SK-N-SH treated with all-trans-retinoic acid at 6 μM for 48 hours (cell line): ENCODE data around the gene GBF1.

Experiments
- ARNTL ChIP-seq: fragments of 450-650 bp; formaldehyde crosslinking; IDR thresholded peaks from 2 replicates; pipeline ENCODE4 v1.5.0; 2020; ENCODE audit warnings: low read depth, mild to moderate bottlenecking, moderate library complexity, borderline replicate concordance
- BACH2 ChIP-seq: fragments of 250-450 bp; sonication (Bioruptor Pico); IDR thresholded peaks from 2 replicates; pipeline ENCODE4 v1.9.0; 2021; ENCODE audit warnings: mild to moderate bottlenecking, borderline replicate concordance
- RARB ChIP-seq: fragments of 250-450 bp; sonication (Bioruptor Pico); IDR thresholded peaks from 2 replicates; pipeline ENCODE4 v1.8.0; 2021; ENCODE audit warnings: mild to moderate bottlenecking, moderate library complexity
- SNAI2 ChIP-seq: fragments of 250-450 bp; sonication (Bioruptor Pico); IDR thresholded peaks from 2 replicates; pipeline ENCODE4 v1.5.0; 2020; ENCODE audit warnings: mild to moderate bottlenecking, moderate library complexity
- ZFP30 ChIP-seq: fragments of 450-650 bp; formaldehyde crosslinking; IDR thresholded peaks from 2 replicates; pipeline ENCODE4 v1.5.0; 2022; ENCODE audit warnings: mild to moderate bottlenecking, moderate library complexity
- ZNF8 ChIP-seq: fragments of 450-650 bp; formaldehyde crosslinking; IDR thresholded peaks from 2 replicates; pipeline ENCODE4 v1.5.0; 2020; ENCODE audit warnings: mild to moderate bottlenecking, moderate library complexity
- TF ChIP-seq, protein P1 (sequence below): fragments of 250-450 bp; sonication (Bioruptor Pico); IDR thresholded peaks from 2 replicates; pipeline ENCODE4 v1.5.0; 2020; ENCODE audit warnings: mild to moderate bottlenecking, moderate library complexity
- TF ChIP-seq, protein P2 (sequence below): fragments of 250-450 bp; sonication (Bioruptor Pico); IDR thresholded peaks from 2 replicates; pipeline ENCODE4 v1.5.1; 2020; ENCODE audit warnings: low read depth, mild to moderate bottlenecking, moderate library complexity
- TF ChIP-seq, protein P3 (sequence below): fragments of 250-450 bp; sonication (Bioruptor Pico); IDR thresholded peaks from 2 replicates; pipeline ENCODE4 v1.8.0; 2020; ENCODE audit warnings: mild to moderate bottlenecking, moderate library complexity, borderline replicate concordance

DNA sequence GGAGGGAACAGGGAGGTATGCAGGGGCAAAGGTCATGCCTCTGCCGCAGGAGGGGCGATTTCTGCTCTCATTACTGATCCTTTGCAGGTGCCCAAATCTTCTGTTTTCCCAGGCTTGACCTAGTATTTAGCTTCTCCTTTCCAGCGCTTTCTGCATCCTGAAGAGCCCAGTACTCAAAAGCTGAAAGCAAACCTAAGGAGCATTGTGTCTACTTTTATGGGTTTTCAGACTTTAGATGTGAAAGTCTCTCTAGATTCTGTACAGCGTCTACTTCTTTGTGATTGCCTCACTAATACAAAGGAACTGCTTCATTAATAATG, 560 bp downstream of the GBF1 start:
- TF ChIP-seq ARNTL (CRISPR knock-in tag) (no peak), BACH2 (no peak), SNAI2 (CRISPR knock-in tag) (no peak), RARB (CRISPR knock-in tag) (no peak), ZNF8 (no peak), ZFP30 (CRISPR knock-in tag) (no peak)
- TF ChIP-seq, protein P1, sequence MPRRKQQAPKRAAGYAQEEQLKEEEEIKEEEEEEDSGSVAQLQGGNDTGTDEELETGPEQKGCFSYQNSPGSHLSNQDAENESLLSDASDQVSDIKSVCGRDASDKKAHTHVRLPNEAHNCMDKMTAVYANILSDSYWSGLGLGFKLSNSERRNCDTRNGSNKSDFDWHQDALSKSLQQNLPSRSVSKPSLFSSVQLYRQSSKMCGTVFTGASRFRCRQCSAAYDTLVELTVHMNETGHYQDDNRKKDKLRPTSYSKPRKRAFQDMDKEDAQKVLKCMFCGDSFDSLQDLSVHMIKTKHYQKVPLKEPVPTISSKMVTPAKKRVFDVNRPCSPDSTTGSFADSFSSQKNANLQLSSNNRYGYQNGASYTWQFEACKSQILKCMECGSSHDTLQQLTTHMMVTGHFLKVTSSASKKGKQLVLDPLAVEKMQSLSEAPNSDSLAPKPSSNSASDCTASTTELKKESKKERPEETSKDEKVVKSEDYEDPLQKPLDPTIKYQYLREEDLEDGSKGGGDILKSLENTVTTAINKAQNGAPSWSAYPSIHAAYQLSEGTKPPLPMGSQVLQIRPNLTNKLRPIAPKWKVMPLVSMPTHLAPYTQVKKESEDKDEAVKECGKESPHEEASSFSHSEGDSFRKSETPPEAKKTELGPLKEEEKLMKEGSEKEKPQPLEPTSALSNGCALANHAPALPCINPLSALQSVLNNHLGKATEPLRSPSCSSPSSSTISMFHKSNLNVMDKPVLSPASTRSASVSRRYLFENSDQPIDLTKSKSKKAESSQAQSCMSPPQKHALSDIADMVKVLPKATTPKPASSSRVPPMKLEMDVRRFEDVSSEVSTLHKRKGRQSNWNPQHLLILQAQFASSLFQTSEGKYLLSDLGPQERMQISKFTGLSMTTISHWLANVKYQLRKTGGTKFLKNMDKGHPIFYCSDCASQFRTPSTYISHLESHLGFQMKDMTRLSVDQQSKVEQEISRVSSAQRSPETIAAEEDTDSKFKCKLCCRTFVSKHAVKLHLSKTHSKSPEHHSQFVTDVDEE, result no peak
- TF ChIP-seq, protein P2, sequence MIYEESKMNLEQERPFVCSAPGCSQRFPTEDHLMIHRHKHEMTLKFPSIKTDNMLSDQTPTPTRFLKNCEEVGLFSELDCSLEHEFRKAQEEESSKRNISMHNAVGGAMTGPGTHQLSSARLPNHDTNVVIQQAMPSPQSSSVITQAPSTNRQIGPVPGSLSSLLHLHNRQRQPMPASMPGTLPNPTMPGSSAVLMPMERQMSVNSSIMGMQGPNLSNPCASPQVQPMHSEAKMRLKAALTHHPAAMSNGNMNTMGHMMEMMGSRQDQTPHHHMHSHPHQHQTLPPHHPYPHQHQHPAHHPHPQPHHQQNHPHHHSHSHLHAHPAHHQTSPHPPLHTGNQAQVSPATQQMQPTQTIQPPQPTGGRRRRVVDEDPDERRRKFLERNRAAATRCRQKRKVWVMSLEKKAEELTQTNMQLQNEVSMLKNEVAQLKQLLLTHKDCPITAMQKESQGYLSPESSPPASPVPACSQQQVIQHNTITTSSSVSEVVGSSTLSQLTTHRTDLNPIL (CRISPR knock-in tag), result no peak
- TF ChIP-seq, protein P3, sequence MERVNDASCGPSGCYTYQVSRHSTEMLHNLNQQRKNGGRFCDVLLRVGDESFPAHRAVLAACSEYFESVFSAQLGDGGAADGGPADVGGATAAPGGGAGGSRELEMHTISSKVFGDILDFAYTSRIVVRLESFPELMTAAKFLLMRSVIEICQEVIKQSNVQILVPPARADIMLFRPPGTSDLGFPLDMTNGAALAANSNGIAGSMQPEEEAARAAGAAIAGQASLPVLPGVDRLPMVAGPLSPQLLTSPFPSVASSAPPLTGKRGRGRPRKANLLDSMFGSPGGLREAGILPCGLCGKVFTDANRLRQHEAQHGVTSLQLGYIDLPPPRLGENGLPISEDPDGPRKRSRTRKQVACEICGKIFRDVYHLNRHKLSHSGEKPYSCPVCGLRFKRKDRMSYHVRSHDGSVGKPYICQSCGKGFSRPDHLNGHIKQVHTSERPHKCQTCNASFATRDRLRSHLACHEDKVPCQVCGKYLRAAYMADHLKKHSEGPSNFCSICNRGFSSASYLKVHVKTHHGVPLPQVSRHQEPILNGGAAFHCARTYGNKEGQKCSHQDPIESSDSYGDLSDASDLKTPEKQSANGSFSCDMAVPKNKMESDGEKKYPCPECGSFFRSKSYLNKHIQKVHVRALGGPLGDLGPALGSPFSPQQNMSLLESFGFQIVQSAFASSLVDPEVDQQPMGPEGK (CRISPR knock-in tag), result no peak
